Skeletal muscle tissue (tissue), 4 donors: ENCODE data around the gene CCDC89. TPM values are rescaled to one million over a fixed set of nuclear protein-coding genes. Genes with fewer than 3 reads are reported as not detected.
A peak's percentile ranks its signal among the peaks of the same experiment; 100 is the strongest.

Experiments
- H3K27ac ChIP-seq: one replicate; pipeline ENCODE4 v1.7.0; 2013; ENCODE audit warnings: mild to moderate bottlenecking, low read depth, low read length, inconsistent platforms
- H3K27me3 ChIP-seq, 3 donors: one replicate each; pipeline ENCODE4 v1.7.0; 2013; ENCODE audit warnings: low read length in 3 of 3; ENCODE audit not compliant: control insufficient read depth in 3 of 3, insufficient read depth in 3 of 3
- H3K36me3 ChIP-seq, 3 donors: one replicate each; pipeline ENCODE4 v1.7.0; 2013; ENCODE audit warnings: low read length in 3 of 3; ENCODE audit not compliant: control insufficient read depth in 3 of 3, insufficient read depth in 3 of 3
- H3K4me1 ChIP-seq, 3 donors: one replicate each; pipeline ENCODE4 v1.7.0; 2013; ENCODE audit warnings: low read length in 3 of 3, mild to moderate bottlenecking in 3 of 3; ENCODE audit not compliant: control insufficient read depth in 3 of 3, insufficient read depth in 3 of 3
- H3K4me3 ChIP-seq, 3 donors: one replicate each; pipeline ENCODE4 v1.7.0; 2013; ENCODE audit warnings: low read length in 3 of 3
- H3K9ac ChIP-seq, 3 donors: one replicate each; pipeline ENCODE4 v1.7.0; 2013; ENCODE audit warnings: low read length in 3 of 3, mild to moderate bottlenecking in 3 of 3, moderate library complexity in 2 of 3, low read depth in 1 of 3
- H3K9me3 ChIP-seq, 3 donors: one replicate each; pipeline ENCODE4 v1.7.0; 2013; ENCODE audit warnings: low read length in 3 of 3; ENCODE audit not compliant: control insufficient read depth in 3 of 3
- total RNA-seq: library from RNA; depleted of rRNA; stranded (reverse); fragments of >200 nt; gene quantifications from one replicate; pipeline ENCODE4 v1.2.3, GENCODE V29; 2014
- donor health status: Osteomylitis.

CCDC89 gene
- total RNA-seq, 1 donor from 2014 or later, result 1.0 TPM

- Histone ChIP-seq H3K4me1 (peaks cover 5 to 25% (median 13%) of the 10 kb centered on the region in 3 donors), H3K4me3 (peak overlapping the region in 1 of 3 donors; percentile 21), H3K9ac (peak overlapping the region in 1 of 3 donors; percentile 45), H3K27ac (peak overlapping the region; percentile 77), H3K36me3 (no peaks in the 10 kb centered on the region), H3K9me3 (no peaks in the 10 kb centered on the region), H3K27me3 (no peaks in the 10 kb centered on the region)
Measured at GRCh38 chr11:85717429-85717828, 31.4 kb upstream of the CCDC89 start.

DNA sequence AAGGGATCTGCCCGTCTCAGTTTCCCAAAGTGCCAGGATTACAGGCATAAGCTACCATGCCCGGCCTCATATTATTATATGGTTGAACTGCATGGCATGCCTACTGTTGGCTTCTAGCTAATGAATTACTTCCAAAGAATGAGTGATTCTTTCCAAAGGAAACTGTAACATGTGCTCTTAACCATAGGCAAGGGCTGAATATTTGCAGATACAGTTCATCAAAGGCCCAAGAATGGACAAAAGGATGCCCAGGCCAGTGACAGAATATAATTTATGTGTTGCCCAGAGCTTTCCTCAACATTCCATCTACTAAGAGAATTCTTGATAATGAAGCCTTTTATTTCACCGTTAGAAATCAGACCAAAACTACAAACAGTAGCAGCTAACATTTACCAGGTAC, 27.0 kb upstream of the CCDC89 start:
- Histone ChIP-seq H3K4me3 (no peak overlapping the region), H3K27ac (no peak overlapping the region), H3K27me3 (no peaks in the 10 kb centered on the region), H3K36me3 (no peaks in the 10 kb centered on the region), H3K9me3 (no peaks in the 10 kb centered on the region), H3K4me1 (peaks cover 0 to 14% (median 0%) of the 10 kb centered on the region in 3 donors), H3K9ac (no peak overlapping the region)

DNA sequence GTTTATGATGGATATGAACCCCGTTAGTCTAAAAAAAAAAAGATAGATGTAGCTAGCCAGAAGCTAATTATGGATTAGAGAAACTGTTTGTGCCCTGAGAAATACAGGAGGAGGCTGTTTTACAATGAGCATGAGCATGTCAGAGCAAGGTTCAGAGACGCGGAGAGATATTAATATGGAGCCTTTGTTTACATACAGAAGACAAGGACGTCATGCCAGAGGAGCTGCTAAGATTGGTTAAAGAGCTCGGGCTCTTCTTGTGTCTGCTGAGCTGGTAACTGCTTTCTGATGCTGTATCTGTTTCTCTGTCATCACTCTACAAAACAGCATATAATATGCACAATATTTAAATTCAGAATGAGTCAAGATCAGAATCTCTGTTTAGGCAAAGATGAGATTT, 24.9 kb upstream of the CCDC89 start:
- Histone ChIP-seq H3K9me3 (no peaks in the 10 kb centered on the region), H3K4me1 (peaks cover 0 to 2% (median 0%) of the 10 kb centered on the region in 3 donors), H3K4me3 (no peak overlapping the region), H3K36me3 (no peaks in the 10 kb centered on the region), H3K9ac (no peak overlapping the region), H3K27ac (no peak overlapping the region), H3K27me3 (no peaks in the 10 kb centered on the region)

DNA sequence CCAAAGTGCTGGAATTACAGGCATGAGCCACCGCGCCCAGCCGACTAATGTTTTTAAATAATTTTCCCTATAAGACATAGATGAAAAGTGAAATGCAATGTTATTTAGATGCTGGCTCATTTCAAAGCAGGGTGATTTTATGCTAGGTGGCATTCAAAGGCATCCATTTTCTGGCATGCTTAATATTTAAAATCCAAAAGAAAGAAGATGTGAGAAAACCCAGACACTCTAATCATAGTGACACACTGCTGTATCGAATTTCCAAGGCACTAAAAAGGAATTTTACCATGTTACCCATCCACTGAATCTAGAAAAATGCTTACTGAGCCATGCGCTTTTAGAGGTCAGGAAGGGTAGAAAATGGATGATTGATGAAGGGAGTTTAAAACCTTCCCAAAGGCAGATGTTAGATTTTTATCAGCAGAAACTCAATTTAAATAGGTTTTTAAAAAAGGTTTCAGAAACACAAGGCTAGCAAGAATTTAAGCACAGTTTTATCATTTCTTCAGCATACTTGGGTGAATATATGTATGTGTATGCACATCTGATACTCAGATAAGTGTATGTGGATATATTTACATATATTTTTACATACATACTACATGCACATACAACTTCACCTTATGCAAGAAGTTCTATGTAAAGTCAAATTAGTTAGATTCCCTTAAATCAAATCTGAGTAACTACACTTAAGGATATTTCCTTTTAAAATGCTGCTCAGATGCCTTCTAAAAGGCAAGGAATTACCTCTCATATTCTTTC, 24.1 kb upstream of the CCDC89 start:
- no peak overlapping the region for H3K27ac ChIP-seq
- no peaks in the 10 kb centered on the region for H3K4me1 ChIP-seq
- H3K27me3 ChIP-seq, result no peaks in the 10 kb centered on the region
- no peak overlapping the region for H3K9ac ChIP-seq
- H3K4me3 ChIP-seq, result no peak overlapping the region
- H3K9me3 ChIP-seq, result no peaks in the 10 kb centered on the region
- H3K36me3 ChIP-seq, result no peaks in the 10 kb centered on the region

GRCh38 chr11:85705800-85706199, 19.8 kb upstream of the CCDC89 start:
- H3K27ac ChIP-seq, result peak overlapping the region; percentile 49
- no peaks in the 10 kb centered on the region for H3K9me3 ChIP-seq
- no peaks in the 10 kb centered on the region for H3K4me1 ChIP-seq
- no peaks in the 10 kb centered on the region for H3K27me3 ChIP-seq
- no peak overlapping the region for H3K4me3 ChIP-seq
- H3K36me3 ChIP-seq, result no peaks in the 10 kb centered on the region
- no peak overlapping the region for H3K9ac ChIP-seq

DNA sequence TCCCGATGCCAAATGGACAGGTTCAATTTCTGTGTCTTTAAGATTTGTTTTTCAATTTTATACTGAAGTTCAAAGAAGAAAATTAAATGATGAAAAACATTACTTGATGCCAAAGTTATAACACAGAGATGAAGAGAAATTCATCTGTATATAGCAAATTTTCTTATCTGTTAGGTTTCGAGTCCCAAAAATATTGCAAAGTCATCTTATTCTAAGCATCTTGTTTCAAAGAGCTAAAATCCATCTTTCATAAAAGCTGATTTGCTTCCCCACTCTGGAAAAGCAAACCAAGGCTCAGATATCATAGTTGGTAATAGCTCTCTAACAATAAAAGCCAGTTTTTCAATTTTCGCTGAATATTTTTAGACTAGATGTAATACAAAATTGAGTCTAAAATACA, 19.0 kb upstream of the CCDC89 start:
- H3K4me3 ChIP-seq, result no peak overlapping the region
- H3K4me1 ChIP-seq, result no peaks in the 10 kb centered on the region
- no peaks in the 10 kb centered on the region for H3K27me3 ChIP-seq
- H3K27ac ChIP-seq, result no peak overlapping the region
- no peak overlapping the region for H3K9ac ChIP-seq
- no peaks in the 10 kb centered on the region for H3K9me3 ChIP-seq
- H3K36me3 ChIP-seq, result no peaks in the 10 kb centered on the region

- Histone ChIP-seq H3K27me3 (no peaks in the 10 kb centered on the region), H3K27ac (no peak overlapping the region), H3K4me1 (no peaks in the 10 kb centered on the region), H3K4me3 (no peak overlapping the region), H3K9ac (no peak overlapping the region), H3K36me3 (peaks cover 0 to 14% (median 9%) of the 10 kb centered on the region in 3 donors), H3K9me3 (no peaks in the 10 kb centered on the region)
Measured at GRCh38 chr11:85699957-85700741, 14.2 kb upstream of the CCDC89 start.

DNA sequence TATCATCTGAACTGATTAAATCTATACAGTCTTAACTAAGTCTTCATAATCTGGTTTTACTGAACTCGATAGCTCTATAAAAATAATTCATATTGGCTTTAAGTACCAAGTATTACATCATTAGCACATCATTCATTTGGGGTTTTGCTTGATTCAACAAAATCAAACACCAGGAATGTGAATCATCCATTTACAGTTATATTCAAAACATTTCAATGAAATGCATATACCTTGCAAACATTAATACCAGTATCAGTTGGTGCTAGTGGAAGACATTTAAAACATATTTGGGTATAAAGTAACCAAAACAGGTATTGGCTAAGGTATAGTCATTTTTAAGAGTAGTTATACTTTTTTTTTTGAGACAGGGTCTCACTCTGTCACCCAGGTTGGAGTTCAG, 12.2 kb upstream of the CCDC89 start:
- Histone ChIP-seq H3K9me3 (no peaks in the 10 kb centered on the region), H3K36me3 (peaks cover 0 to 14% (median 9%) of the 10 kb centered on the region in 3 donors), H3K27ac (no peak overlapping the region), H3K9ac (no peak overlapping the region), H3K4me3 (no peak overlapping the region), H3K4me1 (no peaks in the 10 kb centered on the region), H3K27me3 (no peaks in the 10 kb centered on the region)

GRCh38 chr11:85697747-85698146, 11.8 kb upstream of the CCDC89 start:
- Histone ChIP-seq H3K4me1 (no peaks in the 10 kb centered on the region), H3K27me3 (no peaks in the 10 kb centered on the region), H3K36me3 (peaks cover 0 to 14% (median 9%) of the 10 kb centered on the region in 3 donors), H3K9me3 (no peaks in the 10 kb centered on the region), H3K9ac (no peak overlapping the region), H3K27ac (no peak overlapping the region), H3K4me3 (no peak overlapping the region)

- no peaks in the 10 kb centered on the region for H3K27me3 ChIP-seq
- no peak overlapping the region for H3K4me3 ChIP-seq
- H3K9ac ChIP-seq, result no peak overlapping the region
- no peaks in the 10 kb centered on the region for H3K9me3 ChIP-seq
- H3K36me3 ChIP-seq, result peaks cover 0 to 14% (median 9%) of the 10 kb centered on the region in 3 donors
- H3K27ac ChIP-seq, result no peak overlapping the region
- no peaks in the 10 kb centered on the region for H3K4me1 ChIP-seq
Measured at GRCh38 chr11:85695546-85695945, 9.6 kb upstream of the CCDC89 start.
